ENCODE data around the gene SLC8A2.
"Not testable (repeated sequence)": the region's sequence is repeated elsewhere in the genome, so short reads cannot be mapped to it uniquely, and the experiment has no call there.

SLC8A2 gene

GRCh38 chr19:47492571-47493377 is 21.1 kb upstream of the SLC8A2 start:
- no peak overlapping the region for H3K4me3 ChIP-seq (ENCODE audit: low read depth, low read length)
- no peaks in the 10 kb centered on the region for H3K4me1 ChIP-seq (ENCODE audit: control insufficient read depth, insufficient read depth, low read length)
- H3K36me3 ChIP-seq (ENCODE audit: control insufficient read depth, insufficient read depth, low read length), result peaks cover 54% of the 10 kb centered on the region
- no peak overlapping the region for H3K9ac ChIP-seq (ENCODE audit: low read depth, low read length)
- no peaks in the 10 kb centered on the region for H3K27me3 ChIP-seq (ENCODE audit: control insufficient read depth, insufficient read depth, low read length)
- no peaks in the 10 kb centered on the region for H3K9me3 ChIP-seq (ENCODE audit: control insufficient read depth, insufficient read depth, low read length)
- H3K27ac ChIP-seq (ENCODE audit: low read depth, low read length), result no peak overlapping the region

GRCh38 chr19:47492137-47492533 is 20.4 kb upstream of the SLC8A2 start:
- H3K36me3 ChIP-seq (ENCODE audit: control insufficient read depth, insufficient read depth, low read length), result peaks cover 51% of the 10 kb centered on the region
- H3K4me3 ChIP-seq (ENCODE audit: low read depth, low read length), result no peak overlapping the region
- H3K4me1 ChIP-seq (ENCODE audit: control insufficient read depth, insufficient read depth, low read length), result no peaks in the 10 kb centered on the region
- H3K27me3 ChIP-seq (ENCODE audit: control insufficient read depth, insufficient read depth, low read length), result no peaks in the 10 kb centered on the region
- no peak overlapping the region for H3K9ac ChIP-seq (ENCODE audit: low read depth, low read length)
- no peak overlapping the region for H3K27ac ChIP-seq (ENCODE audit: low read depth, low read length)
- no peaks in the 10 kb centered on the region for H3K9me3 ChIP-seq (ENCODE audit: control insufficient read depth, insufficient read depth, low read length)

- no peak overlapping the region for H3K27ac ChIP-seq (ENCODE audit: low read depth, low read length)
Observed at GRCh38 chr19:47491358-47492136, 19.9 kb upstream of the SLC8A2 start.

DNA sequence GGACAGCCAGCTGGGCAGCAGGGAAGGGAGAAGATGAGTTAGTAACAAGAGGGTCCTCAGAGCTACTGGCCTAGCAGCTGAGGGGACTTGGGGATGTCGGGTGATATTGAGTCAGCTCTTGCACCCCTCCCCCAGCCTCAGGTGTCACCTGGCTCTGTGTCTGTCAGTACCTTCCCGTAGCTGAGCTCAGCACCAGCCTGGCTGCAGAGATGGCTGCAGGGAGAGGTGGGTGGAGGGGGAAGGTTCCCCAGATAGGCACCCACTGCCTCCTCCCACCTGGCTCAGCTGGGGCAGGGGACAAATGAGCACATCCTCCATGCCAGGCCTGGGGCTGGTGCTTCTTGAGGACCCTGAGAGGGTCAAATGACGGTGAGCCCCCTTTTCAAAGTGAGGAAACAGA is 19.2 kb upstream of the SLC8A2 start:
- Histone ChIP-seq H3K4me1 (ENCODE audit: control insufficient read depth, insufficient read depth, low read length) (no peaks in the 10 kb centered on the region), H3K27ac (ENCODE audit: low read depth, low read length) (no peak overlapping the region), H3K36me3 (ENCODE audit: control insufficient read depth, insufficient read depth, low read length) (peaks cover 48% of the 10 kb centered on the region), H3K9me3 (ENCODE audit: control insufficient read depth, insufficient read depth, low read length) (no peaks in the 10 kb centered on the region), H3K4me3 (ENCODE audit: low read depth, low read length) (no peak overlapping the region), H3K9ac (ENCODE audit: low read depth, low read length) (no peak overlapping the region), H3K27me3 (ENCODE audit: control insufficient read depth, insufficient read depth, low read length) (no peaks in the 10 kb centered on the region)

More at GRCh38 chr19:47491358-47492136, 19.9 kb upstream of the SLC8A2 start:
- H3K9ac ChIP-seq (ENCODE audit: low read depth, low read length), result no peak overlapping the region
- H3K27me3 ChIP-seq (ENCODE audit: control insufficient read depth, insufficient read depth, low read length), result no peaks in the 10 kb centered on the region
- H3K36me3 ChIP-seq (ENCODE audit: control insufficient read depth, insufficient read depth, low read length), result peaks cover 48% of the 10 kb centered on the region
- H3K4me1 ChIP-seq (ENCODE audit: control insufficient read depth, insufficient read depth, low read length), result no peaks in the 10 kb centered on the region
- no peak overlapping the region for H3K4me3 ChIP-seq (ENCODE audit: low read depth, low read length)
- H3K9me3 ChIP-seq (ENCODE audit: control insufficient read depth, insufficient read depth, low read length), result no peaks in the 10 kb centered on the region

- no peak overlapping the region for H3K4me3 ChIP-seq (ENCODE audit: low read depth, low read length)
- H3K27ac ChIP-seq (ENCODE audit: low read depth, low read length), result no peak overlapping the region
- H3K27me3 ChIP-seq (ENCODE audit: control insufficient read depth, insufficient read depth, low read length), result no peaks in the 10 kb centered on the region
- H3K36me3 ChIP-seq (ENCODE audit: control insufficient read depth, insufficient read depth, low read length), result peaks cover 48% of the 10 kb centered on the region
- H3K9me3 ChIP-seq (ENCODE audit: control insufficient read depth, insufficient read depth, low read length), result no peaks in the 10 kb centered on the region
- no peaks in the 10 kb centered on the region for H3K4me1 ChIP-seq (ENCODE audit: control insufficient read depth, insufficient read depth, low read length)
- H3K9ac ChIP-seq (ENCODE audit: low read depth, low read length), result no peak overlapping the region
Observed at GRCh38 chr19:47490031-47490430, 18.3 kb upstream of the SLC8A2 start.

DNA sequence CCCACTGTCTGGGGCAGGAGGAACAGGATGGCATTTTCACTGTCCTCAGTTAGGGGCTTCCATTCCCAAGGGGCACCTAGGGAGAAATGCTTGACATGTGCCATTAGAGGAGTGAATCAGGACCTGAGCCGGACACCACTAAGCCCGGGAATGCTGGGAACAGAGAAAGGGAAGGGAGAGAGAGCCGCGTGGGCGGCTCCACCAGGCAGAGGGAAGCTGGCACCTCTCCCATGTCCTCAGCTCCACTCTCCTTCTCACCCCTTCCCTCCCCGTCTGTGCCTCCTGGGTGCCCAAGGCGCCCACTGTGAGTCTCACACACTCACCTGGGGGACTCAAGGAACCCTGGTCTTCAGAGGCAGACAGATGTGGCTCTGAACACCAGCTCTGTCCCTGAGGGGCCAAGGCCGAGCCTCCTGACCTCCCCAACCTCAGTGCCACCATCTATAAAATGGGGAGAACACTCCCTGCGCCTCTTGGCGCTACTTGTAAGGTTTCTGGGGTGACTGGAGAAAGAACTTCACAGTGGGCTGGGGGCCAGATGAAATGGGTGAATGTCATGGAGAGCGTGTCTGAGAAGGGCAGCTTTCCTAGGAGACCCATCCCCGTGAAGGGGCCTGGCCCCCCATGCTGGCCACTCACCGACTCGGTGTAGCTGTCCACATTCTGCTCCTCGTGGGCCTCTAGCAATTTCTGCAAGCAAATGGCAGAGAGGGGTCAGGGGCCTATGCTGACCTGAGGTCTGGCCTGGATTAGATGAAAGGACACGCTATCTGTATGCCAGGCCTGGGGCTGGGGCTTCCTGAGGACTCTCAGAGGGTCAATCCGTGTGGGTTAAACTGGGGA is 17.6 kb upstream of the SLC8A2 start:
- Histone ChIP-seq H3K9me3 (ENCODE audit: control insufficient read depth, insufficient read depth, low read length) (no peaks in the 10 kb centered on the region), H3K27ac (ENCODE audit: low read depth, low read length) (no peak overlapping the region), H3K4me3 (ENCODE audit: low read depth, low read length) (no peak overlapping the region), H3K27me3 (ENCODE audit: control insufficient read depth, insufficient read depth, low read length) (no peaks in the 10 kb centered on the region), H3K36me3 (ENCODE audit: control insufficient read depth, insufficient read depth, low read length) (peaks cover 48% of the 10 kb centered on the region), H3K9ac (ENCODE audit: low read depth, low read length) (no peak overlapping the region), H3K4me1 (ENCODE audit: control insufficient read depth, insufficient read depth, low read length) (no peaks in the 10 kb centered on the region)

DNA sequence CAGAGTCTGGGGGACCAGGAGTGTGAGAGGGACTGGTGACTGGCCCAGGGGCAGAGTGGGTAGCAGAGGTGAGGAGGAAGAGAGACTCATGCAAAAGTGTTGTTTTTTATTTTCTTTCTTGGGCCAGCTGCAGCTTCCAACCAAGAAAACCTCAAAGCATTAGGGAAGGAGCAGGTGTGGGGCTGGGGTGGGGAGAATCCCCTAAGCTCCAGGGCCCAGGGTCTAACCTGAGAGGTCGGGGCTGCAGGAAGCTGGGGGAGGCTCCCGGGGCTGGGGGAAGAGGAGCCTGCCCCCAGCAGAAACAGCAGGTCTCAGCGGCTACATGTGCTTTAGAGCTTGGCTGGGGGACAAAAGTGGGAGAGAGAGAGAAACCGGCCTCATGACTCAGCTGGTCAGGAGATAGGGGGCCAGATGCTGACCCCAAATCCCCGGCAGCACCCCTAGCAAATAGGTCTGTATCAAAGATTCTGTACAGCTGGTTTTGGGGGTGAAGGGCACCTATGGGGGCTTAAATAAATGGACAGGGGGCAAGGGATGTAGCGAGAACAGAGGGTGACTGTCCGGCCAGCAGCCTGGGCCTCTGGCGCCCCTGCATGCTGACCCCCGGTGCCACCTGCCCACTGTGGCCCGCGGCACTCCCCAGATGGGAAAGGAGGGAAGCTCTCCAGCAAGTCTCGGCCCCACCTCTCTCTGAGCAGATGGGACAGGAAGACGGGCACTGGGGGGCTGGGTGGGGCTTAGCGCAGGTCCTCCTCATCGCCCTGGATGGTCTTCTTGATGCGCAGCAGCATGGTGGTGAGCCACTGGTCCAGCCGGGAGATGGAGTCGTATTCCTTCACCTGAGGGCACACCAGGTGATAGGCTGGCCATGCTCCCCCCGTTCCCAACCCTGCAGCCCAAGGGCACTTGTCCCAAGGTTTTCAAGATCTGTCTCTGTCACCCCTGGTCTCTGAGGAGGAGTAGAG is 16.1 kb upstream of the SLC8A2 start:
- Histone ChIP-seq H3K4me1 (ENCODE audit: control insufficient read depth, insufficient read depth, low read length) (no peaks in the 10 kb centered on the region), H3K9ac (ENCODE audit: low read depth, low read length) (no peak overlapping the region), H3K4me3 (ENCODE audit: low read depth, low read length) (no peak overlapping the region), H3K27me3 (ENCODE audit: control insufficient read depth, insufficient read depth, low read length) (no peaks in the 10 kb centered on the region), H3K27ac (ENCODE audit: low read depth, low read length) (no peak overlapping the region), H3K36me3 (ENCODE audit: control insufficient read depth, insufficient read depth, low read length) (peaks cover 41% of the 10 kb centered on the region), H3K9me3 (ENCODE audit: control insufficient read depth, insufficient read depth, low read length) (no peaks in the 10 kb centered on the region)

DNA sequence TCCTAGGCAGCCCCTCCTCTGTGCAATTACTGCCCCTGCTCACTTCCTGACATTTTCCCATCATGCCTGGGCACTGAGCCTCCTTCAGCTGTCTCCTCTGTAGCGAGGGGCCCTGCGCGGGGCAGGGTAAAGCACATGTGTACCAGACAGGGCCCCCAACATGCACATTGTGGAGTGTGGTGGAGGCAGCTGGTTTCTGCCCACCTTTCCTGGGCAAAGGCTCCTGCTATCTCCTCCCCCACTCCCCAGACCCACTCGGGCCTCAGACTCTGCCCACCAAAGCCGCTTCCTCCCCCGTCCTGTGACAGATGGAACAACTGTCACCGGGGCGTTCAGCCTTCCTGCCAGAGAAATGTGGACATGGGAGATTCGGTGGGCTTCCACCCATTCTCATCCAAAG is 15.2 kb upstream of the SLC8A2 start:
- H3K27ac ChIP-seq (ENCODE audit: low read depth, low read length), result no peak overlapping the region
- no peaks in the 10 kb centered on the region for H3K9me3 ChIP-seq (ENCODE audit: control insufficient read depth, insufficient read depth, low read length)
- H3K4me1 ChIP-seq (ENCODE audit: control insufficient read depth, insufficient read depth, low read length), result no peaks in the 10 kb centered on the region
- peaks cover 33% of the 10 kb centered on the region for H3K36me3 ChIP-seq (ENCODE audit: control insufficient read depth, insufficient read depth, low read length)
- no peak overlapping the region for H3K4me3 ChIP-seq (ENCODE audit: low read depth, low read length)
- H3K9ac ChIP-seq (ENCODE audit: low read depth, low read length), result no peak overlapping the region
- H3K27me3 ChIP-seq (ENCODE audit: control insufficient read depth, insufficient read depth, low read length), result no peaks in the 10 kb centered on the region

- not testable (repeated sequence) for H3K27me3 ChIP-seq (ENCODE audit: control insufficient read depth, insufficient read depth, low read length); H3K4me3 ChIP-seq (ENCODE audit: low read depth, low read length); H3K4me1 ChIP-seq (ENCODE audit: control insufficient read depth, insufficient read depth, low read length); H3K27ac ChIP-seq (ENCODE audit: low read depth, low read length); H3K9me3 ChIP-seq (ENCODE audit: control insufficient read depth, insufficient read depth, low read length); H3K9ac ChIP-seq (ENCODE audit: low read depth, low read length)
- H3K36me3 ChIP-seq (ENCODE audit: control insufficient read depth, insufficient read depth, low read length), result peaks cover 29% of the 10 kb centered on the region
Observed at GRCh38 chr19:47486220-47486619, 14.5 kb upstream of the SLC8A2 start.

GRCh38 chr19:47485210-47485609 is 13.5 kb upstream of the SLC8A2 start:
- Histone ChIP-seq H3K9me3 (ENCODE audit: control insufficient read depth, insufficient read depth, low read length) (no peaks in the 10 kb centered on the region), H3K27me3 (ENCODE audit: control insufficient read depth, insufficient read depth, low read length) (no peaks in the 10 kb centered on the region), H3K4me1 (ENCODE audit: control insufficient read depth, insufficient read depth, low read length) (no peaks in the 10 kb centered on the region), H3K27ac (ENCODE audit: low read depth, low read length) (no peak overlapping the region), H3K4me3 (ENCODE audit: low read depth, low read length) (no peak overlapping the region), H3K36me3 (ENCODE audit: control insufficient read depth, insufficient read depth, low read length) (peaks cover 19% of the 10 kb centered on the region), H3K9ac (ENCODE audit: low read depth, low read length) (no peak overlapping the region)
